Measurements from ENCODE around the gene SNTG2.
"Not testable (repeated sequence)": the region's sequence is repeated elsewhere in the genome, so short reads cannot be mapped to it uniquely, and the experiment has no call there.

Gene SNTG2

DNA sequence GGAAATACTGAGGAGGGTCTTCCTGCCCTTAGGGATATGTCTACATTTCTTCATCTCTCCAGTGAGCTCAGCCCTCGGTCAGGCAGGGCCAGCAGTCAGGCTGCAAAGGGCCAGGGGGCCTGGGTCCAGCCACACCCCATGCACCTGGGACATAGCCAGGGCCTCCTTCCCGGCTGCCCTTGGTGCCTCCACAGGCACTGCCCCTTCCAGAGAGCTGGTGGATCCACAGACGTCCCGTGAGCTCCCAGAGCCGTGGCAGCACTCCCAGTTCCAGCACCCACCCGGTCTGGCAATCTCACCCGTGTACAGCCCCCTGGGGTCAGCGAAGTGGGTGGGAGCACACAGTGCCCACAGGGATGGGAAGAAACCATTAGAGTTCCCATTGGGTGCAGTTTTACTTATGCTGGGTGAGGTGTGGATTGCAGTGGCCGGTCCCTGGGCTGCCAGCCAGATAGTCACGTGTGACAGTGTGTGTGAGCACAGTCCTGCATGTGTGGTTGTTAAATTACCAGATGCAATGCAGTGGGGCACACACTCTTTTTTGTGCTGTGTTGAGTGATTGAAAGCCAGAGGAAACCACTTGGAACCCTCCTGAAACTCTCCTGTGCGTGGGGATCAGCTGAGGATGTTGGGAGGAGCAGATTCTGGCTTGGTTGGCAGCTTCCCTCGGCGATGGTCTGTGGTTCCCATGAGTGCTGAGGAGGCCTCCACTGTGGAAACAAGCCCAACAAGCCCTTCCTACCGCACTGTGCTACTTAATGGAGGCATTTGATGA is 131.0 kb downstream of the SNTG2 start:
- no peak overlapping the region for H3K27ac ChIP-seq (ENCODE audit: low read depth, low read length)
- H3K9me3 ChIP-seq (ENCODE audit: low read length), result no peaks in the 10 kb centered on the region
- no peak overlapping the region for H3K4me3 ChIP-seq (ENCODE audit: low read depth in 1 of 2, low read length in 2 of 2)
- peaks cover 0 to 4% of the 10 kb centered on the region in 2 donors for H3K27me3 ChIP-seq (ENCODE audit: control insufficient read depth in 1 of 2, insufficient read depth in 2 of 2, low read length in 2 of 2)
- H3K9ac ChIP-seq (ENCODE audit: low read length), result no peak overlapping the region
- H3K4me1 ChIP-seq (ENCODE audit: insufficient read depth, low read length), result no peaks in the 10 kb centered on the region
- H3K36me3 ChIP-seq (ENCODE audit: insufficient read depth, low read length), result no peaks in the 10 kb centered on the region

DNA sequence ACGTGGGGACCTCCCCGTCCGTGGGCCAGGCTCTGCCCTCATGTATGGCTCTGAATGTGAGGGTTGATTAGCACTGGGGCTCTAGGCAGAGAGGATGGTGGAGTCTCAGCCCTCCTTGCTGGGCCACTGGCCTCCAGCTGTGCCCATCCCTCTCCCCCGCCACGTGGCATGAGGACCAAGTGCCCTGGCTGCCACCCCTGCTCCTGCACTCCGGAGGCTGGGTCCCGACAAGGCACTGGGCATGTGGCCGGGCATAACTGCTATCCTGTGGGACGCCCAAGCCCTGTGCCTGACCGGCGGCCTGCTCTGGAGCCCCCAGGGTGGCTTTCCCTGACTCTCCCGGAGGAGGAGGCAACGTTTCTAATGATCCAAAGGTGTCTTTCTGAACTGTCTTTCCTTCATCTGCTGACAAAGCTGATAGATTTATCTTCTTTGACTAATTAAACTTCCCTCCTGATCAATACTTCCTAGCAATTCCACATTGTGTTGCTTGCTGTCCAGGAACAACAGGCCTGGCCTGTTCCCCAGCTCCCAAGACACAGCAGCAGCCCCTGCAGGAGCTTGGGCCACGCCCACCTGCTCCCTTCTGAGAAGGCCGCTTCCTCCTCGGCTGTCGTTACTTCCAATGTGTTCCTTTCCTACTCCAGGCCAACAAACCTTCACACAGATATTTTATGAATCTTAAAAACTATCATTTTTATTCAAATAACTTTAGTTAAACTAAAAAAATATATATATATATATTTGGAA is 132.0 kb downstream of the SNTG2 start:
- H3K4me3 ChIP-seq (ENCODE audit: low read depth in 1 of 2, low read length in 2 of 2), result no peak overlapping the region

DNA sequence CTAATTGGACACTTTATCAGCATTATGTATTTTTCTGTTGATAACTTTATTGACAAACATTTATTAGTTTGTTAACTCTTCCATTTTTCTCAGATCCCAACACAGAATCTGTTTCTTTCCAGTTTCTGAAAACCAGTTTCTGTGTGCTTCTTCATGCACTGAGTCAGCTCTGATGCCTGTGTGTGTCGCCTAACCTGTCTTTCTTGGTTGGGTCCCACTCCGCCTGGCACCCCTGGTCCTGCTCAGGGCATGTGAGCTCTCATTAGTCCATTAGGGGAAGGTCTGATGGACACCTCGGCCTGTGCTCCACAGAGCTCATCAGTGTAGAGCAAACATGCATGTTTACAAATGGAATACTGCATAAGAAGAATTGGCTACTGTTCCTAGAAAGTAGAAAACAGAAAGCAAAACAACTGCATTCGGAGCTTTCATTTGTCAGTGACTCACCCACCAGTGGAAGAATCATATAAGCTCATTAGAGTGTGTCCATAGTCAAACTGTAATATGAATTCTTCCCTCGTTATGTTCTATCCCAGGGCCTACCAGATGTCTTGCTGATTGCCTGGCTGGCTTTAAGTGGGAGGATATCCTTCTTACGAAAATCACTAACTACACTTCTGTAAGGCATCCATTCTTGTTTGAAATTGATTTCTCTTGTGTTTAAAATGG is 137.7 kb downstream of the SNTG2 start:
- H3K27ac ChIP-seq (ENCODE audit: low read depth, low read length), result no peak overlapping the region
- no peaks in the 10 kb centered on the region for H3K27me3 ChIP-seq (ENCODE audit: control insufficient read depth in 1 of 2, insufficient read depth in 2 of 2, low read length in 2 of 2)
- H3K4me3 ChIP-seq (ENCODE audit: low read depth in 1 of 2, low read length in 2 of 2), result no peak overlapping the region
- no peak overlapping the region for H3K9ac ChIP-seq (ENCODE audit: low read length)
- H3K9me3 ChIP-seq (ENCODE audit: low read length), result no peaks in the 10 kb centered on the region
- H3K36me3 ChIP-seq (ENCODE audit: insufficient read depth, low read length), result no peaks in the 10 kb centered on the region
- H3K4me1 ChIP-seq (ENCODE audit: insufficient read depth, low read length), result no peaks in the 10 kb centered on the region

More for the DNA sequence above, 132.0 kb downstream of the SNTG2 start:
- Histone ChIP-seq H3K9ac (ENCODE audit: low read length) (no peak overlapping the region), H3K36me3 (ENCODE audit: insufficient read depth, low read length) (no peaks in the 10 kb centered on the region), H3K4me1 (ENCODE audit: insufficient read depth, low read length) (no peaks in the 10 kb centered on the region), H3K27ac (ENCODE audit: low read depth, low read length) (no peak overlapping the region), H3K9me3 (ENCODE audit: low read length) (no peaks in the 10 kb centered on the region), H3K27me3 (ENCODE audit: control insufficient read depth in 1 of 2, insufficient read depth in 2 of 2, low read length in 2 of 2) (peaks cover 0 to 4% of the 10 kb centered on the region in 2 donors)

DNA sequence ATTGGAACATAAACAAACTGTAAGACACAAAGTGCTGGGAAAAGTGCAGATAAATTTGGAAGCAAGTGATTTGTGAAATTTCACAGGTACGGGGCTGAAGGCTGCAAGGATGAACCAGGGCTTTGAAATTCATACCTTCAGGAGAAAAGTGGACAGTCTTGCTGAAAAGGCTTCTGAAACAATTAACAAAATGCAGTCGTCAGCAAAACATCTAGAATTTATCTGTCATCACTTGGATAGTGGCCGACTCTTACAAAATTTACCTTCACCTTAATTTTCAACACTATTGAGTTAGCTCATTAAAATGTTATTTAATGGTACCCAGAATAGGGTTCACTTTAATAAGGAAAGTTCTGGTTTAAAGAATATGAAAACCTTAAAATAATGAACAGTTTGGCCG is 138.3 kb downstream of the SNTG2 start:
- Histone ChIP-seq H3K4me3 (ENCODE audit: low read depth in 1 of 2, low read length in 2 of 2) (no peak overlapping the region), H3K9ac (ENCODE audit: low read length) (no peak overlapping the region), H3K27me3 (ENCODE audit: control insufficient read depth in 1 of 2, insufficient read depth in 2 of 2, low read length in 2 of 2) (no peaks in the 10 kb centered on the region)

DNA sequence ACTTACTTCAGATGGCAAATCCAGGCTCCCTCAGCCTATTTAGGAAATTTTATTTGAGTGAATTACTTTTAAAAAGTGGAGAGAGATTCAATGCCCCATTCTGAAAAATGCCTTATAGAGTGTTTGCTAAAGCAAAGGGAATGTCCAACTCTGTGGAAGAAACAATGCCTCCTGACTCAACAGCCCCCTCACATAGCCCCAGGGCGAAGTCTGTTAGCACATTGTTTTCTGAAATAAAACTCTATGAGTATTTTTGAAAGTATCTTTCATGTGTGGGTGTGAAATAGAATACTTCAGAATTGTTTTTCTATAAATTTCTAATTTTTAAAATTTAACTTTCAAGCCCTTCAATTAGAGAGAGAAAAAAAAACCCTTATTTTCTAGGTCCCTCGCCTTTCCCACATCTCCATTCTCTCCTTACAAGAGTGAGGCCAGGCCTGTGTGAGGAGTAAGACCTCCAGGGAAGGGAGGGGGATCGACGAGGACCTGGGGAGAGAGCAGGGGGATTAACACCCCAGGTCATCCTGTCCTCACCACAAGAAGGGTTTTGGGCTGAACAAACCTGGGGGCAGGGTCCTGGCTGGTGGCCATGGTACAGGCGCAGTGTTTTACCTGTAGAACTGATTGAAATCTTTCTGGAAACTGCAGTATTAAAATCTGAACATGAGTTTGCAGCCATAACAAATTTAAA is 141.4 kb downstream of the SNTG2 start:
- H3K27ac ChIP-seq (ENCODE audit: low read depth, low read length), result no peak overlapping the region
- no peak overlapping the region for H3K4me3 ChIP-seq (ENCODE audit: low read depth in 1 of 2, low read length in 2 of 2)
- H3K9me3 ChIP-seq (ENCODE audit: low read length), result no peaks in the 10 kb centered on the region
- no peaks in the 10 kb centered on the region for H3K36me3 ChIP-seq (ENCODE audit: insufficient read depth, low read length)
- no peak overlapping the region for H3K9ac ChIP-seq (ENCODE audit: low read length)
- no peaks in the 10 kb centered on the region for H3K27me3 ChIP-seq (ENCODE audit: control insufficient read depth in 1 of 2, insufficient read depth in 2 of 2, low read length in 2 of 2)
- H3K4me1 ChIP-seq (ENCODE audit: insufficient read depth, low read length), result no peaks in the 10 kb centered on the region

More for the DNA sequence above, 138.3 kb downstream of the SNTG2 start:
- Histone ChIP-seq H3K4me1 (ENCODE audit: insufficient read depth, low read length) (no peaks in the 10 kb centered on the region), H3K27ac (ENCODE audit: low read depth, low read length) (no peak overlapping the region), H3K9me3 (ENCODE audit: low read length) (no peaks in the 10 kb centered on the region), H3K36me3 (ENCODE audit: insufficient read depth, low read length) (no peaks in the 10 kb centered on the region)

DNA sequence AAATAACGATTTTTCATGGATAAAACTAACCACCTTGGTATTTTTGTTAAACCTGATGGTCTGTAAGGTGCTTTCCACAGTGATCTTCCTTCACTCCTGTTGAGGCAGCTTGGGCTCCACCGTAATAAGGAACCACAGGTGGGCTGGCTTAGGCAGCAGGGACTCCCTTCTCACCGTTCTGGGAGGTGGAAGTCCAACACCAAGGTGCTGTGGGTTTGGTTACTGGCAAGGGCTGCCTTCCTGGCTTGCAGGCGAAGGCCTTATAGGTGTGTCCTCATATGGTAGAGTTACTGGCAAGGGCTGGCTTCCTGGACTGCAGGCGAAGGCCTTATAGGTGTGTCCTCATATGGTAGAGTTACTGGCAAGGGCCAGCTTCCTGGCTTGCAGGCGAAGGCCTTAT is 143.0 kb downstream of the SNTG2 start:
- H3K27me3 ChIP-seq (ENCODE audit: control insufficient read depth in 1 of 2, insufficient read depth in 2 of 2, low read length in 2 of 2); H3K9me3 ChIP-seq (ENCODE audit: low read length); H3K9ac ChIP-seq (ENCODE audit: low read length); H3K36me3 ChIP-seq (ENCODE audit: insufficient read depth, low read length); H3K4me3 ChIP-seq (ENCODE audit: low read depth in 1 of 2, low read length in 2 of 2); H3K4me1 ChIP-seq (ENCODE audit: insufficient read depth, low read length); H3K27ac ChIP-seq (ENCODE audit: low read depth, low read length): not testable (repeated sequence)

DNA sequence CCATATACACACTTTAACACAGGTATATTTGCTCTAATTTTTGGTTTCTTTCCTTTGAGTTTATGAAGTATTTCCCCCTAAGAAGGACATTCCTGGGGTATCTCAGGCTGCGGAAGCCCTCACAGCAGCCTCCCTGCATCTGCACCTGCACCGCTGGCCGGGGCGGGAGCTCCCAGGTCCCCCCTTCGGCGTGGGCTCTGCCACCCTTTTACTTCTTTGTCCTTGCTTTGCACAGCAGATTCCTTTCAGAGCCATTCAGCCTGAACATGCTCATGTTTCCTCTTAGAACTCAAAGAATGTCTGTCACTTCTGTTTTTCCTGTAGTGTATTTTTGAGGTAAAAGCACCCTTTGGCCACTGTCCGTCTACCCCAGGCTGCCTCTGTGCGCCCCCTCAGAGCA is 146.5 kb downstream of the SNTG2 start:
- H3K4me1 ChIP-seq (ENCODE audit: insufficient read depth, low read length), result no peaks in the 10 kb centered on the region
- H3K27me3 ChIP-seq (ENCODE audit: control insufficient read depth in 1 of 2, insufficient read depth in 2 of 2, low read length in 2 of 2), result no peaks in the 10 kb centered on the region
- no peak overlapping the region for H3K4me3 ChIP-seq (ENCODE audit: low read depth in 1 of 2, low read length in 2 of 2)
- no peak overlapping the region for H3K9ac ChIP-seq (ENCODE audit: low read length)
- no peaks in the 10 kb centered on the region for H3K9me3 ChIP-seq (ENCODE audit: low read length)
- H3K27ac ChIP-seq (ENCODE audit: low read depth, low read length), result no peak overlapping the region
- H3K36me3 ChIP-seq (ENCODE audit: insufficient read depth, low read length), result no peaks in the 10 kb centered on the region

DNA sequence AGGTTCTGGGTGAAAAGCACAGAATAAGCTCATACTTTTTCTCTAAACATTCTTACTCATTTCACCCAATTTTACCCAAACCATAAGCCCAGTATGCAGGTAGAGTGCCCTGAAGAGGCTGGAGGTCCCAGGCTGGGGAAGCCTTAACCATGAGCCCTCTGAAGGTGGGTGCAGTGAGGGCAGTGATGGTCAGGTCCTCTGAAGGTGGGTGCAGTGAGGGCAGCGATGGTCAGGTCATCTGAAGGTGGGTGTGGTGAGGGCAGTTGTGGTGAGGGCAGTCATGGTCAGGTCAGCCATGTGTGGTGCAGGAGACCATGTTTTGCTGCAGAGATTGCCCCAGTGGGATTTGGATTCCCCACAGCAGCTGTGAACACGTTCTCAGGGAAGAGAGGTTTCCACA is 148.8 kb downstream of the SNTG2 start:
- Histone ChIP-seq H3K9me3 (ENCODE audit: low read length) (no peaks in the 10 kb centered on the region), H3K27me3 (ENCODE audit: control insufficient read depth in 1 of 2, insufficient read depth in 2 of 2, low read length in 2 of 2) (no peaks in the 10 kb centered on the region), H3K4me1 (ENCODE audit: insufficient read depth, low read length) (no peaks in the 10 kb centered on the region), H3K4me3 (ENCODE audit: low read depth in 1 of 2, low read length in 2 of 2) (no peak overlapping the region), H3K9ac (ENCODE audit: low read length) (no peak overlapping the region), H3K36me3 (ENCODE audit: insufficient read depth, low read length) (no peaks in the 10 kb centered on the region), H3K27ac (ENCODE audit: low read depth, low read length) (no peak overlapping the region)

DNA sequence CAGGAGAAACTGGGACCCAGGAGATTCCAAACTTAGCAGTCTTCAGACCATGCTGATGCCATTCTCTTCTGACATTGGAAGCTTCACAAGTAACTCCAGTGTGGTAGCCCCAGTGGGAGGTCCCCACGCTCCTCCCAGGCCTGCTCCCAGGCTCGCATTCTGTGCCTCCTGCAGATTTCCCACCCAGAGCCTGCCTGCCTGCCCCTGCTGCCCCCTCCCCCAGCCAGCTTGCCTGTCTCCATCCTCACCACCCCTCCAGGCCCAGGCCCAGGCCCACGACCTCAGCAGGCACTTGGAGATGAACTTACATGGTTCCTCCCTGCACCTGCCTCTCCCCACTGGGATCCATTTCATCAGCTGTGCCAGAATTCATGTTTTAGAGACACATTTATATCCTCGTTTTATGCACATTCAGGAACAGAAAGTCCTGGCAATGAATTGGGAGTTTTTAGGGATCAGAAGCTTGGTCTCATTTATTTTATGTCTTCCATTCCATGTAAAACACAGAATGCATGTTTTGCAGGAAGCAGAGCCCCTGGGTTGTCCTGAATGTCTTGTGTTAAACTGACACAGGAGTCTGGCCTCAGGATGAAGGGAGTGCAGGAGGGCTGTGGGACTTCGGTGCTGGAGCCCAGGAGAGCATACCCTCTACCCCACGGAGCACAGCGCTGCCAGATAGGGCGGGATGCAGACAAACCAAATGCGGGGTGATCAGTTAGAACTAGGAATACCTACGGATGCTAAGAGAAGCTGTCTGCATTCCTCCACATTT is 150.5 kb downstream of the SNTG2 start:
- H3K9me3 ChIP-seq (ENCODE audit: low read length), result no peaks in the 10 kb centered on the region
- no peak overlapping the region for H3K4me3 ChIP-seq (ENCODE audit: low read depth in 1 of 2, low read length in 2 of 2)
- no peaks in the 10 kb centered on the region for H3K27me3 ChIP-seq (ENCODE audit: control insufficient read depth in 1 of 2, insufficient read depth in 2 of 2, low read length in 2 of 2)
- H3K4me1 ChIP-seq (ENCODE audit: insufficient read depth, low read length), result no peaks in the 10 kb centered on the region
- H3K27ac ChIP-seq (ENCODE audit: low read depth, low read length), result no peak overlapping the region
- H3K9ac ChIP-seq (ENCODE audit: low read length), result no peak overlapping the region
- H3K36me3 ChIP-seq (ENCODE audit: insufficient read depth, low read length), result no peaks in the 10 kb centered on the region

DNA sequence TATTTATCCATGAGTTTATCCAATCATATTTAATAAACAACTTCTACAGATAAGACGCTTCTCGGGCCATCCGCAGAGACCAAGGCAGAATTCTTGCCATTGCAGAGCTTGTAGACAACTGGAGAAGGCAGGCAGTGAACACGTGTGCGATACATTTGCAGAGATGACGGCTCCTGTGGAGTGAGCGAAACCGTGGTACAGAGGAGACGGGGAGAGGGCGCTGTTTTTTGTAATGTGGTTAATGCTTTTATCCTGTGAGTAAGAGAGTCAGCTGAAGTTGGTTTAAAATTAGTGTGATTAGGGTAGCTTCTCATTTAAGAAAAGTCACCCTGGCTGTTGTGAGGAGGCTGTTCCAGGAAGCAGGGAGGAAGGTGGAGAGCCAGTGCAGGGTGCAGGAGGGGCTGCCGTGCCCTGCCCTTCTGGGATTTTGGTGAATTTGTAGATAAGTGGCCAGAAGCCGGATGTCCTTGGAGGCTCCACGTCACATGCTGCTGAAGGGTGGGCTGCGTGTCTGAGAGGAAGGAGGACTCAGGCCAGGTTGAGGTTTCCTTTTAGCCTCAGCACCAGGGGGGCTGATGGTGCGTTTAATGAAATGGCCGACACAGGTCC is 151.4 kb downstream of the SNTG2 start:
- Histone ChIP-seq H3K4me1 (ENCODE audit: insufficient read depth, low read length) (no peaks in the 10 kb centered on the region), H3K27ac (ENCODE audit: low read depth, low read length) (no peak overlapping the region), H3K36me3 (ENCODE audit: insufficient read depth, low read length) (no peaks in the 10 kb centered on the region), H3K27me3 (ENCODE audit: control insufficient read depth in 1 of 2, insufficient read depth in 2 of 2, low read length in 2 of 2) (no peaks in the 10 kb centered on the region), H3K9ac (ENCODE audit: low read length) (no peak overlapping the region), H3K9me3 (ENCODE audit: low read length) (no peaks in the 10 kb centered on the region), H3K4me3 (ENCODE audit: low read depth in 1 of 2, low read length in 2 of 2) (no peak overlapping the region)
